IPS-15b (cell line): ENCODE data around the gene ACMSD.

Experiments used
- H3K27me3 ChIP-seq: one replicate; pipeline ENCODE4 v1.6.1; 2013; ENCODE audit warnings: low read length; ENCODE audit not compliant: control insufficient read depth, insufficient read depth
- H3K36me3 ChIP-seq: one replicate; pipeline ENCODE4 v1.6.1; 2013; ENCODE audit warnings: low read length; ENCODE audit not compliant: control insufficient read depth, insufficient read depth
- H3K4me1 ChIP-seq: one replicate; pipeline ENCODE4 v1.6.1; 2013; ENCODE audit warnings: mild to moderate bottlenecking, low read length; ENCODE audit not compliant: control insufficient read depth, insufficient read depth
- H3K4me3 ChIP-seq: one replicate; pipeline ENCODE4 v1.5.1; 2013; ENCODE audit warnings: low read depth, low read length
- H3K9ac ChIP-seq: one replicate; pipeline ENCODE4 v1.6.1; 2013; ENCODE audit warnings: low read depth, mild to moderate bottlenecking, low read length
- H3K9me3 ChIP-seq: one replicate; pipeline ENCODE4 v1.6.1; 2013; ENCODE audit warnings: mild to moderate bottlenecking, low read length; ENCODE audit not compliant: control insufficient read depth, insufficient read depth

ACMSD gene

GRCh38 chr2:134932864-134933526 is 94.6 kb downstream of the ACMSD start:
- H3K4me1 ChIP-seq = no peaks in the 10 kb centered on the region
- H3K36me3 ChIP-seq = no peaks in the 10 kb centered on the region
- no peak overlapping the region for H3K9ac ChIP-seq
- no peak overlapping the region for H3K4me3 ChIP-seq
- H3K9me3 ChIP-seq = no peaks in the 10 kb centered on the region
- no peaks in the 10 kb centered on the region for H3K27me3 ChIP-seq

DNA sequence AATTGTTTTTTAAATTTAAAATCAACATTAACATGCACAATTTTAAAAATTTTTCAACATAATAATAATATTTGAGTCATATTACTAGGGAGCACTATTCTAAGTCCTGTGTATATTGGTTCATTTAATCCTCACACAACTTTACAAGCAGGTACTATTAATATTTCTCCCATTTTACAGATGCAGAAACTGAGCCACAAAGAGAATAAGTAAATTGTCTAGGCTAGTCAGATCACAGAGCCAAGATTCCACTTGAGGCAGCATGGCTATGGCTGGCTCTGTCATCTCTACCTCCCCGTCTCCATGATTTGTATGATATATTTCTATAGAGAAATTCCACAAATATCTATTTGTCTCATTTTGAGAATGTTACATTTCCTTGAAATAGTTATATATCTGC is 95.3 kb downstream of the ACMSD start:
- H3K36me3 ChIP-seq = no peaks in the 10 kb centered on the region
- no peak overlapping the region for H3K9ac ChIP-seq
- no peaks in the 10 kb centered on the region for H3K9me3 ChIP-seq
- H3K4me1 ChIP-seq = no peaks in the 10 kb centered on the region
- no peak overlapping the region for H3K4me3 ChIP-seq
- no peaks in the 10 kb centered on the region for H3K27me3 ChIP-seq

- Histone ChIP-seq H3K4me3 (no peak overlapping the region), H3K27me3 (no peaks in the 10 kb centered on the region), H3K36me3 (no peaks in the 10 kb centered on the region), H3K9ac (no peak overlapping the region), H3K4me1 (no peaks in the 10 kb centered on the region), H3K9me3 (no peaks in the 10 kb centered on the region)
Measured at GRCh38 chr2:134934150-134934549, 95.7 kb downstream of the ACMSD start.

GRCh38 chr2:134934641-134935040 is 96.2 kb downstream of the ACMSD start:
- Histone ChIP-seq H3K9ac (no peak overlapping the region), H3K27me3 (no peaks in the 10 kb centered on the region), H3K36me3 (no peaks in the 10 kb centered on the region), H3K4me3 (no peak overlapping the region), H3K9me3 (no peaks in the 10 kb centered on the region), H3K4me1 (no peaks in the 10 kb centered on the region)

- Histone ChIP-seq H3K36me3 (peaks cover 5% of the 10 kb centered on the region), H3K27me3 (no peaks in the 10 kb centered on the region), H3K4me1 (no peaks in the 10 kb centered on the region), H3K4me3 (no peak overlapping the region), H3K9ac (no peak overlapping the region), H3K9me3 (no peaks in the 10 kb centered on the region)
Measured at GRCh38 chr2:134936691-134937090, 98.3 kb downstream of the ACMSD start.

- no peak overlapping the region for H3K4me3 ChIP-seq
- H3K36me3 ChIP-seq = peaks cover 8% of the 10 kb centered on the region
- no peaks in the 10 kb centered on the region for H3K4me1 ChIP-seq
- H3K27me3 ChIP-seq = no peaks in the 10 kb centered on the region
- H3K9me3 ChIP-seq = no peaks in the 10 kb centered on the region
- no peak overlapping the region for H3K9ac ChIP-seq
Measured at GRCh38 chr2:134943540-134943939, 105.1 kb downstream of the ACMSD start.

DNA sequence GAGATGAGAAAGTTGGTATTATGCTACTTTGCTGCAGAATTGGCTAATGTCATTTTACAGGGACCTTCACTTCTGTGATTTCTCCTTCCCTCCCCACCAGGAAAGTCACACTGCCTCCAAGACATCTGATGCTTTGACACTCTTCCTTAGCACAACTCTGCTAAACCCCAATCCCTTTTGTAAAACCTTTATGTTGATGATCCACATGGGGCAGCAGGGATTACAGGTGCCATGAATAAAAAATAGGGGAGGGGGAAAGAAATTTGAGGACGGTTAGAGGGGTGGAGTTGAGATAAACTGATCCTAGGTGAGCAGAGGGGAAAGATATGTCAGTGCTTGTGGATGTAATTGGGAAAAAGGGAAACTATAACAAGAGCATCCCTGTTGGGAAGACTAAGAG is 106.6 kb downstream of the ACMSD start:
- Histone ChIP-seq H3K4me1 (no peaks in the 10 kb centered on the region), H3K36me3 (peaks cover 8% of the 10 kb centered on the region), H3K9ac (no peak overlapping the region), H3K9me3 (no peaks in the 10 kb centered on the region), H3K27me3 (no peaks in the 10 kb centered on the region), H3K4me3 (no peak overlapping the region)

GRCh38 chr2:134946073-134946472 is 107.7 kb downstream of the ACMSD start:
- H3K36me3 ChIP-seq = peaks cover 3% of the 10 kb centered on the region

DNA sequence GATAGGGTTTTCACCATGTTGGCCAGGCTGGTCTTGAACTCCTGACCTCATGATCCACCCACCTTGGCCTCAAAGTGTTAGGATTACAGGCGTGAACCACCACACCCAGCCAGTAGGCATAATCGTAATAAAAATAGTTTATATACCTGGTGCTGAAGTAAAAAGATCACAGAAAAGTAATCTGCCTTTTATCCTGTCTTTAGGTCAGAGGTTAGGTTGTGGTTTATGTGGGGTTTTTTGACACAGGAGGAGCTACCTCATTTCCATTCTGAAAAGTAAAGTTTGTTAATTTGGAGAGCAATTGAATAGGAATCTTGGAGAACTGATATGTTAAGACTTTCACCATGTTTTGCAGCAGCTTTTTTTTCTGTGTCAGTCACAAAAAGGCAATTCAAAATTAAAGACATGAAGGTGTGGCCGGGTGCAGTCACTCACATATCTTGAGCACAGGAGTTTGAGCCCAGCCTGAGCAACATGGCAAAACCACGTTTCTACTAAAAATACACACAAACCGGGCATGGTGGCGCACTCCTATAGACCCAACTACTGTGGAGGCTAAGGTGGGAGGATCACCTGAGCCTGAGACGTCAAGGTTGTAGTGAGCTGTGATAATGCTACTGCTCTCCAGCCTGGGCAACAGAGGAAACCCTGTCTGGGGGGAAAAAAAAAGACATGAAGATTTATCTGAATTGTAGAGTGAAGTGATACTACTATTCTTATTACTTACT is 111.7 kb downstream of the ACMSD start:
- Histone ChIP-seq H3K36me3 (peaks cover 15% of the 10 kb centered on the region), H3K4me3 (no peak overlapping the region), H3K27me3 (no peaks in the 10 kb centered on the region), H3K4me1 (no peaks in the 10 kb centered on the region), H3K9ac (no peak overlapping the region), H3K9me3 (no peaks in the 10 kb centered on the region)

More at GRCh38 chr2:134946073-134946472, 107.7 kb downstream of the ACMSD start:
- Histone ChIP-seq H3K4me3 (no peak overlapping the region), H3K9ac (no peak overlapping the region), H3K9me3 (no peaks in the 10 kb centered on the region), H3K27me3 (no peaks in the 10 kb centered on the region), H3K4me1 (no peaks in the 10 kb centered on the region)

DNA sequence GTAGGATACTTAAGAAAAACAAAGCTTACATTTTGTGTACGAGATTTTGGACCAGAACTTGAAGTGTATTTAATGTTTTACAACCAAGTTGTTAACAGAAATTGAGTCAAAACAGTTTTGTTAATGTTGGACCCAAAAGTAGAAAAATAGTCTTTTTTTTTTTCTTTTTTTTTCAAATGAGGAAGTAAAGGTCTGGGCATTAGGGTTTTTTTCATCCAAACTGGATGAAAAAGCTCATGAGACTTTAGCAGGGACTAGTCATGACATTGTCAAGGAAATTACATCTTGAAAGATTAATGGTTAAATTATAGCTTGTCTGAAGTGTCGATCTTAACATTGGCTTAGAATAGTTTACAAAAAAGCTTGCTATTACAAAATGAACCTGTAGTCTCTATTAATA is 112.5 kb downstream of the ACMSD start:
- Histone ChIP-seq H3K36me3 (peaks cover 15% of the 10 kb centered on the region), H3K9me3 (no peaks in the 10 kb centered on the region), H3K27me3 (no peaks in the 10 kb centered on the region), H3K4me3 (no peak overlapping the region), H3K9ac (no peak overlapping the region), H3K4me1 (no peaks in the 10 kb centered on the region)
